Chondrocyte (in vitro differentiated cells): ENCODE results near the gene SOBP. TPM values are rescaled to one million over a fixed set of nuclear protein-coding genes. Genes with fewer than 3 reads are reported as not detected.

Source experiments
- DNase-seq: peaks from one replicate; pipeline ENCODE4 v3.0.0; 2021; ENCODE audit warnings: mixed read lengths, low spot score
- H3K27ac Mint-ChIP-seq: one replicate; pipeline ENCODE4 v1.8.0; 2021; ENCODE audit warnings: mild to moderate bottlenecking, moderate library complexity, mixed read lengths; ENCODE audit not compliant: unreplicated experiment
- H3K27me3 Mint-ChIP-seq: 2 replicates; pipeline ENCODE4 v1.8.0; 2021; ENCODE audit warnings: low read depth, mixed read lengths
- H3K36me3 Mint-ChIP-seq: 2 replicates; pipeline ENCODE4 v1.8.0; 2021; ENCODE audit warnings: low read depth, mixed read lengths
- H3K4me1 Mint-ChIP-seq: 2 replicates; pipeline ENCODE4 v1.8.0; 2021; ENCODE audit warnings: low read depth, mild to moderate bottlenecking, mixed read lengths
- H3K4me3 Mint-ChIP-seq: one replicate; pipeline ENCODE4 v1.8.0; 2021; ENCODE audit warnings: mild to moderate bottlenecking, moderate library complexity, mixed read lengths; ENCODE audit not compliant: unreplicated experiment
- H3K9me3 Mint-ChIP-seq: 2 replicates; pipeline ENCODE4 v1.8.0; 2021; ENCODE audit warnings: low read depth, mixed read lengths
- total RNA-seq: library from RNA; stranded (reverse); gene quantifications from 3 replicates; pipeline ENCODE4 v1.2.1, GENCODE V29; 2021
- TF ChIP-seq, protein P1 (sequence below): fragments of 200-600 bp; sonication (generic); IDR thresholded peaks from 2 replicates; pipeline ENCODE4 v1.5.0; 2021; ENCODE audit warnings: antibody characterized with exemption, mild to moderate bottlenecking, moderate library complexity

SOBP gene
- total RNA-seq, 1 donor from 2014 or later = 6.6 TPM

DNA sequence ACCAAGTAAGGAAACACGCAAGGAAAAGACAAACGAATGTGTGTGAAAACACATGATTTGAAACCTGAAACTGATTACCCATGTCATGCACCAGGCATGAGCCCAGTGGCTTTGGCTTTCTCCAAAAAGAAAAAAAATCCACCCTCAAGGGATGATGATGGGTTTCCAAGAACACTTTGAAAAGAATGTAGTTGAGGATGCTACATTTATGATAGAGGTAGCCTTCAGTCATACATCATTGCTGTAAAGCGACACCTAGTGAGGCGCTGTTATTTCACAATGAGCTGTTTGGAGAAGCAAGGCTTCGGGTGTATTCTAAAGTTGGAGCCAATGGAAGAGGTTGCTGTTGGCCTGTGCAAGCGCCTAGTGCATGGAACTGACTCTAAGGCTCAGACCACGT is 209.3 kb downstream of the SOBP start:
- no peak overlapping the region for H3K4me3 Mint-ChIP-seq

DNA sequence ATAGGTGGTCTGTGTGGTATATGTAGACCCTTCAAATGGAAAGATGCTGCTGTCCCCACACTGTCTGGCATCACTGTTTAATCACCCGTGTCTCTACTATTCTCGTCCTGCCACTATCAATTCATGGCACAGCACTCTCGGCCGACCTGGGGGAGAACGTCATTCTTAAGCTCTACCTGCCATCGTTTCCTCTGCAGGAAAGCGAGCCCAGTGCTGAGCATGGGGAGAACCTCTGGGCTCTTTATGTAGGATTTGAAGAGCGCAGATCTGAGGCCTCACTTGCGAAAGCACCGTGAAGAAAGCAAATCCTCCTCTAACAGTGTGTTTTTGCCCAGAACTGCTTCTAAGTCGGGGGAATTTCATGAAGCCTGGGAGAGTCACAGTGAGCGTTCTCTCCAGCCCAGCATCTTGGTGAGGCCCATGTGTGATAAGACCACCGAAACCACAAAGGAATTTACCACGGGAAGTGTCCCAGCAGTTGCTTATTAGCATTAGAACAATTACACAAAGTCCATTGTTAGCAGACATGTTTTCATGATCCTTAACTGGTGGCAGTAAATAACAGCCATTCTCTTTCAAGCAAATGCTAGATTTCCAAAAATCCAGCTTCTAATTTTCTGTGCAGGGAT is 209.9 kb downstream of the SOBP start:
- no peaks in the 10 kb centered on the region for H3K27me3 Mint-ChIP-seq
- H3K36me3 Mint-ChIP-seq = no peaks in the 10 kb centered on the region
- no peak overlapping the region for H3K27ac Mint-ChIP-seq
- TF ChIP-seq, protein P1, sequence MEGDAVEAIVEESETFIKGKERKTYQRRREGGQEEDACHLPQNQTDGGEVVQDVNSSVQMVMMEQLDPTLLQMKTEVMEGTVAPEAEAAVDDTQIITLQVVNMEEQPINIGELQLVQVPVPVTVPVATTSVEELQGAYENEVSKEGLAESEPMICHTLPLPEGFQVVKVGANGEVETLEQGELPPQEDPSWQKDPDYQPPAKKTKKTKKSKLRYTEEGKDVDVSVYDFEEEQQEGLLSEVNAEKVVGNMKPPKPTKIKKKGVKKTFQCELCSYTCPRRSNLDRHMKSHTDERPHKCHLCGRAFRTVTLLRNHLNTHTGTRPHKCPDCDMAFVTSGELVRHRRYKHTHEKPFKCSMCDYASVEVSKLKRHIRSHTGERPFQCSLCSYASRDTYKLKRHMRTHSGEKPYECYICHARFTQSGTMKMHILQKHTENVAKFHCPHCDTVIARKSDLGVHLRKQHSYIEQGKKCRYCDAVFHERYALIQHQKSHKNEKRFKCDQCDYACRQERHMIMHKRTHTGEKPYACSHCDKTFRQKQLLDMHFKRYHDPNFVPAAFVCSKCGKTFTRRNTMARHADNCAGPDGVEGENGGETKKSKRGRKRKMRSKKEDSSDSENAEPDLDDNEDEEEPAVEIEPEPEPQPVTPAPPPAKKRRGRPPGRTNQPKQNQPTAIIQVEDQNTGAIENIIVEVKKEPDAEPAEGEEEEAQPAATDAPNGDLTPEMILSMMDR = no peak
- H3K4me3 Mint-ChIP-seq = no peak overlapping the region
- H3K4me1 Mint-ChIP-seq = peaks cover 31% of the 10 kb centered on the region
- H3K9me3 Mint-ChIP-seq = peaks cover 5% of the 10 kb centered on the region
- DNase-seq = no peak

More for the DNA sequence above, 209.3 kb downstream of the SOBP start:
- Mint-ChIP-seq H3K27me3 (no peaks in the 10 kb centered on the region), H3K9me3 (peaks cover 6% of the 10 kb centered on the region), H3K27ac (no peak overlapping the region), H3K36me3 (no peaks in the 10 kb centered on the region), H3K4me1 (peaks cover 27% of the 10 kb centered on the region)
- TF ChIP-seq, protein P1 = no peak
- no peak for DNase-seq

DNA sequence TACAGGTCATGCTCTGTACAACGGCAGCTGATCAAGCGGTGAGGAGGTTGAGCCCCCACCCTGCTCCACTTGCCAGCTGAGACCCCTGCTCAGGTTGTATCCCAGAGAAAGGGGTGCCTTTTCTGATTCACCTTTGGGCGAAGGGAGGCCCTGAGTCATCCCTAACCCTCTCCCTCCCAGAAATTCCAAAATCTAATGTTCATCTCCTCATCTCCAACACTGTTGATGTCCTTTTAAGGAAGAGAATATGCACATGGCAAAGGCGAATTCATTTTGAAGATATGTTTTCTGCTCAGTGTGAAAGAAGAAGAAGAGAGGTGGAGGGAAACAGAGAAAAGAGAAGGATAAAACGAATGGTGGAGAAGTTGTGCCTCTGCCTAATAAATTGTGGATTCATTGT is 213.7 kb downstream of the SOBP start:
- DNase-seq = no peak
- peaks cover 8% of the 10 kb centered on the region for H3K4me1 Mint-ChIP-seq
- H3K4me3 Mint-ChIP-seq = no peak overlapping the region
- no peak overlapping the region for H3K27ac Mint-ChIP-seq
- H3K9me3 Mint-ChIP-seq = no peaks in the 10 kb centered on the region
- no peaks in the 10 kb centered on the region for H3K27me3 Mint-ChIP-seq
- H3K36me3 Mint-ChIP-seq = no peaks in the 10 kb centered on the region
- TF ChIP-seq, protein P1 = no peak

DNA sequence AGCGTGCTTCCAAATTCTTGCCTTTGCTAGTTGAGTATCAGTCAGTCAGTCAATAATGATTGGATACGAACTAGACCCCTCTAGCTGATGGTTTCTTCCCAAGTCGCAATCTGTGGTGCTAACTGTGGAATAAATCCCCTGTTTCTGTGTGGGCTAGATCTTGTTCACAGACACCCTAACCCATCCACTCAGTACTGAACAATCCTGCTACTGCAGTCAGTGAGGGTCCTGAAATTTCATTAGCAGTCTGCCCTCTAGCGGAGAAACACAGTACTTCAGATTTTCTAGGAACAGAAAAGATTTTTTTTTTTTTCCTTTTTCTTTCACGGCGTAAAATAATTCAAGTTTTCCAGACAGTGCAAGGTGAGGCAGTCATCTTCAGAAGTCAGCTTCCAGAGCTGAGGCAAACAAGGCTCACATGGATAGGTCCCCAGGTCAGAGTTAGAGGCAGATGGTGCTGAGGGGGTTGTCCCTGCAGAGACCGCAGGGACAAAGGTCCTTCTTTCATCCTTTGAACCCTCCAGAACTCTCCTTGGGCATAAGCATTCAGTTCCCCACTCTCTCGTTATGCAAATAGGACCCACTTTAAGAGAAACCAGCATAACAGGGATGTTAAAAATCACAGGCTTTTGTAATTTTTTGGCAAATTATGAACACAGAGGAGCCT is 214.6 kb downstream of the SOBP start:
- no peaks in the 10 kb centered on the region for H3K9me3 Mint-ChIP-seq
- DNase-seq = no peak

DNA sequence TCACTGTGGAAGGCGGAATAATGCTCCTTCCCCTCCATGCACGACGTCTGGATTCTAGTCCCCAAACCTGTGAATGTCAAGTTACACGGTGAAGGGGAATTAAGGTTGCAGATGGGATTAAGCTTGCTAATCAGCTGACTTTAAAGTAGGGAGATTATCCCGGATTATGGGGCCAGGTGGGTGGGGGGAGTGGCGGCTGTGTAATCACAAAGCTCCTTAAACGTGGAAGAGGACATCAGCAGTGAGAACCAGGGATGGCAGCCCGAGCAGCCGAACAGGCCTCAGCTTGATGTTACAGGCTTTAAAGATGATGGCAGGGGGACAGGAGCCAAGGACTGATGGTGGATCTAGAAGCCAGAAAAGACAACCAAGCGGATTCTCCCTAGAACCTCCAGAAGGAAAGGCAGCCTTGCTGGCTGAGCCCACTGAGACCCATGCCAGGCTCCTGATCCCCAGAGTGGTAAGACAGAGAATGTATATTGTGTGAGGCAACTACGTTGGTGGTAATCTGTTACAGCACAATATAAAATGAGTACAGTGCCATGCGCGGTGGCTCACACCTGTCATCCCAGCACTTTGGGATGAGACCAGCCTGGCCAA is 216.7 kb downstream of the SOBP start:
- H3K4me3 Mint-ChIP-seq = no peak overlapping the region
- TF ChIP-seq, protein P1 = no peak
- no peak for DNase-seq
- no peaks in the 10 kb centered on the region for H3K36me3 Mint-ChIP-seq
- H3K9me3 Mint-ChIP-seq = no peaks in the 10 kb centered on the region
- no peak overlapping the region for H3K27ac Mint-ChIP-seq
- peaks cover 7% of the 10 kb centered on the region for H3K4me1 Mint-ChIP-seq
- peaks cover 3% of the 10 kb centered on the region for H3K27me3 Mint-ChIP-seq

More for the DNA sequence above, 214.6 kb downstream of the SOBP start:
- TF ChIP-seq, protein P1 = peak; percentile 96
- Mint-ChIP-seq H3K4me1 (peaks cover 7% of the 10 kb centered on the region), H3K4me3 (peak overlapping the region; percentile 51), H3K27ac (no peak overlapping the region), H3K27me3 (peaks cover 3% of the 10 kb centered on the region), H3K36me3 (no peaks in the 10 kb centered on the region)
